ENCODE measurements around the gene CERS6. TPM values are rescaled to one million over a fixed set of nuclear protein-coding genes. Genes with fewer than 3 reads are reported as not detected.

Gene CERS6
- total RNA-seq, 1 experiment from 2014 or later: 45.9 TPM

GRCh38 chr2:168713325-168713724 is 257.3 kb downstream of the CERS6 start:
- intact Hi-C loops (cut with micrococcal nuclease; ENCODE audit: unreplicated experiment): no loop called here
- Mint-ChIP-seq H3K4me1 (ENCODE audit: low read depth, unreplicated experiment) (peaks cover 9% of the 10 kb centered on the region), H3K27me3 (ENCODE audit: unreplicated experiment) (no peaks in the 10 kb centered on the region), H3K36me3 (ENCODE audit: insufficient read depth, unreplicated experiment) (no peaks in the 10 kb centered on the region), H3K9me3 (ENCODE audit: low read depth, unreplicated experiment) (no peaks in the 10 kb centered on the region), H3K4me3 (ENCODE audit: low read depth, unreplicated experiment) (no peak overlapping the region), H3K27ac (ENCODE audit: unreplicated experiment) (no peak overlapping the region)
- CTCF ChIA-PET: no interaction called here
- DNase-seq: no peak
- no peak for TF ChIP-seq CTCF (IDR thresholded peaks at IDR 0.05; ENCODE audit: unreplicated experiment)
- no TSS peak for BruUV-seq (replicated peaks)

- BruUV-seq (replicated peaks): no TSS peak
- CTCF ChIA-PET: no interaction called here
- Mint-ChIP-seq H3K9me3 (ENCODE audit: low read depth, unreplicated experiment) (no peaks in the 10 kb centered on the region), H3K36me3 (ENCODE audit: insufficient read depth, unreplicated experiment) (no peaks in the 10 kb centered on the region), H3K4me1 (ENCODE audit: low read depth, unreplicated experiment) (peaks cover 20% of the 10 kb centered on the region), H3K4me3 (ENCODE audit: low read depth, unreplicated experiment) (no peak overlapping the region), H3K27me3 (ENCODE audit: unreplicated experiment) (no peaks in the 10 kb centered on the region), H3K27ac (ENCODE audit: unreplicated experiment) (no peak overlapping the region)
- TF ChIP-seq CTCF (IDR thresholded peaks at IDR 0.05; ENCODE audit: unreplicated experiment): no peak
- DNase-seq: no peak
- intact Hi-C loops (cut with micrococcal nuclease; ENCODE audit: unreplicated experiment): no loop called here
Observed at GRCh38 chr2:168715849-168716248, 259.8 kb downstream of the CERS6 start.

- BruUV-seq (replicated peaks): no TSS peak
- Mint-ChIP-seq H3K27ac (ENCODE audit: unreplicated experiment) (no peak overlapping the region), H3K4me1 (ENCODE audit: low read depth, unreplicated experiment) (peaks cover 20% of the 10 kb centered on the region), H3K27me3 (ENCODE audit: unreplicated experiment) (no peaks in the 10 kb centered on the region), H3K36me3 (ENCODE audit: insufficient read depth, unreplicated experiment) (no peaks in the 10 kb centered on the region), H3K4me3 (ENCODE audit: low read depth, unreplicated experiment) (no peak overlapping the region), H3K9me3 (ENCODE audit: low read depth, unreplicated experiment) (peaks cover 2% of the 10 kb centered on the region)
- CTCF ChIA-PET: interaction anchor here (0.5 kb wide), 1 partner anchor 359 kb away, joined by 3 read pairs; no protein-coding TSS in a partner anchor
- intact Hi-C loops (cut with micrococcal nuclease; ENCODE audit: unreplicated experiment): no loop called here
- DNase-seq: no peak
- TF ChIP-seq CTCF (IDR thresholded peaks at IDR 0.05; ENCODE audit: unreplicated experiment): no peak
Observed at GRCh38 chr2:168716839-168717238, 260.8 kb downstream of the CERS6 start.

- no peak overlapping the region for H3K4me3 Mint-ChIP-seq (ENCODE audit: low read depth, unreplicated experiment)
- peaks cover 2% of the 10 kb centered on the region for H3K9me3 Mint-ChIP-seq (ENCODE audit: low read depth, unreplicated experiment)
- CTCF ChIA-PET: no interaction called here
- H3K27me3 Mint-ChIP-seq (ENCODE audit: unreplicated experiment): no peaks in the 10 kb centered on the region
- BruUV-seq (replicated peaks): no TSS peak
- intact Hi-C loops (cut with micrococcal nuclease; ENCODE audit: unreplicated experiment): no loop called here
- TF ChIP-seq CTCF (IDR thresholded peaks at IDR 0.05; ENCODE audit: unreplicated experiment): no peak
- no peaks in the 10 kb centered on the region for H3K36me3 Mint-ChIP-seq (ENCODE audit: insufficient read depth, unreplicated experiment)
- H3K27ac Mint-ChIP-seq (ENCODE audit: unreplicated experiment): no peak overlapping the region
- no peak for DNase-seq
- peaks cover 20% of the 10 kb centered on the region for H3K4me1 Mint-ChIP-seq (ENCODE audit: low read depth, unreplicated experiment)
Observed at GRCh38 chr2:168717790-168718502, 261.9 kb downstream of the CERS6 start.
